IMR-90 (cell line): ENCODE data around the gene TUBB6. TPM values are rescaled to one million over a fixed set of nuclear protein-coding genes. Genes with fewer than 3 reads are reported as not detected.

Source experiments
- ATAC-seq: fragments of 200-7000 bp; cut with Tn5 transposase; 2 replicates; pipeline ENCODE4 v1.9.1; 2020; ENCODE audit warnings: low read depth, mild to moderate bottlenecking, moderate library complexity
- BruUV-seq: library from RNA; stranded (reverse); fragments of 400-500 nt; replicated peaks from 2 replicates; lab custom pipeline; 2021; lab: Mats Ljungman, UMichigan
- CTCF ChIA-PET: fragments of 300-600 bp; formaldehyde crosslinking; extraction: SDS; loops from one replicate; lab custom pipeline; 2021; ENCODE audit warnings: antibody characterized with exemption; lab: Yijun Ruan, JAX
- POLR2A ChIA-PET: fragments of 300-600 bp; sonication (Branson Sonifier 250); formaldehyde crosslinking; loops from one replicate; lab custom pipeline; 2022; ENCODE audit warnings: antibody characterized with exemption; ENCODE audit not compliant: unreplicated experiment; lab: Charles Lee
- DNase-seq: peaks from one replicate; pipeline ENCODE4 v3.0.0; 2013
- H2AFZ ChIP-seq: replicated peaks from 2 replicates; pipeline ENCODE3; 2013; ENCODE audit warnings: low read length, mild to moderate bottlenecking; ENCODE audit not compliant: poor library complexity
- H2AK5ac ChIP-seq: 2 replicates; pipeline ENCODE4 v1.6.1; 2013; ENCODE audit warnings: low read depth, low read length, inconsistent platforms
- H2AK9ac ChIP-seq: replicated peaks from 2 replicates; pipeline ENCODE3; 2013; ENCODE audit warnings: mild to moderate bottlenecking, low read depth, low read length, moderate library complexity; ENCODE audit not compliant: poor library complexity
- H2BK120ac ChIP-seq: 2 replicates; pipeline ENCODE4 v1.6.1; 2013; ENCODE audit warnings: low read depth, low read length, inconsistent platforms
- H2BK15ac ChIP-seq: 3 replicates; pipeline ENCODE4 v1.6.1; 2013; ENCODE audit warnings: low read depth, low read length, inconsistent platforms
- H2BK20ac ChIP-seq: 2 replicates; pipeline ENCODE4 v1.6.1; 2013; ENCODE audit warnings: low read depth, mild to moderate bottlenecking, inconsistent platforms, low read length, moderate library complexity
- H2BK5ac ChIP-seq: 2 replicates; pipeline ENCODE4 v1.6.1; 2013; ENCODE audit warnings: mild to moderate bottlenecking, low read depth, low read length, inconsistent platforms; ENCODE audit not compliant: poor library complexity, severe bottlenecking
- H3K14ac ChIP-seq: replicated peaks from 2 replicates; pipeline ENCODE4 v1.6.1; 2013; ENCODE audit warnings: low read depth, low read length, inconsistent platforms
- H3K18ac ChIP-seq: 2 replicates; pipeline ENCODE4 v1.6.1; 2013; ENCODE audit warnings: low read depth, low read length, control low read depth
- H3K23ac ChIP-seq: 2 replicates; pipeline ENCODE4 v1.6.1; 2013; ENCODE audit warnings: low read depth, low read length, inconsistent platforms
- H3K27ac ChIP-seq: 2 replicates; pipeline ENCODE4 v1.5.1; 2013; ENCODE audit warnings: mild to moderate bottlenecking, control low read depth, low read length; ENCODE audit not compliant: insufficient read depth
- H3K27me3 ChIP-seq: 2 replicates; pipeline ENCODE4 v1.6.1; 2013; ENCODE audit warnings: low read length; ENCODE audit not compliant: control insufficient read depth, insufficient read depth
- H3K36me3 ChIP-seq: 2 replicates; pipeline ENCODE4 v1.6.1; 2013; ENCODE audit warnings: low read length, mixed read lengths; ENCODE audit not compliant: control insufficient read depth, insufficient read depth
- H3K4ac ChIP-seq: 2 replicates; pipeline ENCODE4 v1.6.1; 2013; ENCODE audit warnings: low read depth, low read length, inconsistent platforms
- H3K4me1 ChIP-seq: 2 replicates; pipeline ENCODE4 v1.6.1; 2013; ENCODE audit warnings: low read length, mixed read lengths; ENCODE audit not compliant: control insufficient read depth, insufficient read depth
- H3K4me2 ChIP-seq: 2 replicates; pipeline ENCODE4 v1.6.1; 2013; ENCODE audit warnings: low read depth, mild to moderate bottlenecking, control low read depth, low read length, moderate library complexity
- H3K4me3 ChIP-seq: 2 replicates; pipeline ENCODE4 v1.5.1; 2013; ENCODE audit warnings: low read depth, mild to moderate bottlenecking, control low read depth, low read length, moderate library complexity; ENCODE audit not compliant: insufficient read depth
- H3K56ac ChIP-seq: 2 replicates; pipeline ENCODE4 v1.6.1; 2013; ENCODE audit warnings: low read length, inconsistent platforms; ENCODE audit not compliant: insufficient read depth; ENCODE audit errors: extremely low read depth
- H3K79me1 ChIP-seq, 2 experiments: 2 replicates each; pipeline ENCODE4 v1.6.1; 2013; ENCODE audit warnings: low read length in 2 of 2, inconsistent platforms in 1 of 2, low read depth in 1 of 2
- H3K9ac ChIP-seq: 2 replicates; pipeline ENCODE4 v1.6.1; 2013; ENCODE audit warnings: low read depth, low read length, control low read depth
- H3K9me1 ChIP-seq: 2 replicates; pipeline ENCODE4 v1.6.1; 2013; ENCODE audit warnings: low read length, inconsistent platforms; ENCODE audit not compliant: insufficient read depth
- H3K9me3 ChIP-seq: 2 replicates; pipeline ENCODE4 v1.6.1; 2013; ENCODE audit warnings: low read length; ENCODE audit not compliant: control insufficient read depth, insufficient read depth
- H4K20me1 ChIP-seq: 2 replicates; pipeline ENCODE4 v1.6.1; 2013; ENCODE audit warnings: low read length, inconsistent platforms; ENCODE audit not compliant: insufficient read depth
- H4K5ac ChIP-seq: 2 replicates; pipeline ENCODE4 v1.6.1; 2013; ENCODE audit warnings: mild to moderate bottlenecking, low read depth, low read length, control low read depth
- H4K8ac ChIP-seq, 2 experiments: 2 replicates each; pipeline ENCODE4 v1.6.1; 2013; ENCODE audit warnings: low read depth in 2 of 2, low read length in 2 of 2, control low read depth in 1 of 2, inconsistent platforms in 1 of 2
- H4K91ac ChIP-seq: 2 replicates; pipeline ENCODE4 v1.6.1; 2013; ENCODE audit warnings: low read depth, low read length, inconsistent platforms; ENCODE audit not compliant: insufficient read depth
- BHLHE40 ChIP-seq: fragments of 150-350 bp; IDR thresholded peaks from 2 replicates; pipeline ENCODE4 v1.6.1; 2016; ENCODE audit warnings: mild to moderate bottlenecking, low read depth, low read length
- CHD1 ChIP-seq: IDR thresholded peaks from 2 replicates; pipeline ENCODE4 v1.6.1; 2012; ENCODE audit warnings: low read depth, low read length, improper control_type of control experiment
- CTCF ChIP-seq: conservative IDR thresholded peaks from 2 replicates; pipeline ENCODE4 v1.5.1; 2012; ENCODE audit warnings: mild to moderate bottlenecking, low read depth, low read length, improper control_type of control experiment
- ELK1 ChIP-seq: fragments of 150-350 bp; IDR thresholded peaks from 2 replicates; pipeline ENCODE4 v1.6.1; 2016; ENCODE audit warnings: low read depth, mild to moderate bottlenecking, low read length, moderate library complexity, borderline replicate concordance
- FOS ChIP-seq: fragments of 150-350 bp; IDR thresholded peaks from 2 replicates; pipeline ENCODE4 v1.6.1; 2016; ENCODE audit warnings: low read depth, low read length
- MAFK ChIP-seq: IDR thresholded peaks from 2 replicates; pipeline ENCODE4 v1.6.1; 2012; ENCODE audit warnings: low read depth, low read length, improper control_type of control experiment
- MAZ ChIP-seq: IDR thresholded peaks from 2 replicates; pipeline ENCODE4 v1.6.1; 2012; ENCODE audit warnings: low read depth, mild to moderate bottlenecking, low read length, improper control_type of control experiment, moderate library complexity, borderline replicate concordance
- MXI1 ChIP-seq: IDR thresholded peaks from 2 replicates; pipeline ENCODE4 v1.6.1; 2012; ENCODE audit warnings: low read depth, mild to moderate bottlenecking, low read length, moderate library complexity, borderline replicate concordance
- NFE2L2 ChIP-seq: fragments of 150-350 bp; IDR thresholded peaks from 2 replicates; pipeline ENCODE4 v1.6.1; 2016; ENCODE audit warnings: low read depth, mild to moderate bottlenecking, low read length
- RAD21 ChIP-seq: IDR thresholded peaks from 2 replicates; pipeline ENCODE4 v1.6.1; 2012; ENCODE audit warnings: low read length, improper control_type of control experiment
- RCOR1 ChIP-seq: IDR thresholded peaks from 2 replicates; pipeline ENCODE4 v1.6.1; 2012; ENCODE audit warnings: mild to moderate bottlenecking, low read length, improper control_type of control experiment; ENCODE audit not compliant: insufficient replicate concordance
- SMC3 ChIP-seq: fragments of 150-350 bp; IDR thresholded peaks from 2 replicates; pipeline ENCODE4 v1.6.1; 2016; ENCODE audit warnings: low read depth, mild to moderate bottlenecking, antibody characterized with exemption, low read length, moderate library complexity
- USF2 ChIP-seq: fragments of 150-350 bp; IDR thresholded peaks from 2 replicates; pipeline ENCODE4 v1.6.1; 2017; ENCODE audit warnings: mild to moderate bottlenecking, antibody characterized with exemption, low read length, low read depth
- WGBS, 2 experiments: methylation state at CpG; one replicate each; pipeline versions ENCODE4 v1.1.5 to v1.1.7; 2013; ENCODE audit warnings: missing lambda C conversion rate in 2 of 2; ENCODE audit not compliant: insufficient read length in 1 of 2; ENCODE audit errors: extremely low coverage in 2 of 2; 5-methylcytosine and 5-hydroxymethylcytosine counted together
- dilution Hi-C: fragments of 300-500 bp; cut with HindIII; formaldehyde crosslinking; loops from one replicate; pipeline ENCODE4 v1.14.3; 2018; ENCODE audit warnings: low sequenced_read_pairs; ENCODE audit not compliant: unreplicated experiment
- in situ Hi-C: fragments of 300-500 bp; cut with MboI; formaldehyde crosslinking; loops from 3 replicates; pipeline ENCODE4 v1.14.3; 2019; ENCODE audit warnings: low sequenced_read_pairs, inconsistent platforms, mixed read lengths
- intact Hi-C: fragments of 100-400 bp; cut with micrococcal nuclease; formaldehyde crosslinking; loops from 2 replicates; pipeline ENCODE4 v1.10.0; 2022
- polyA plus RNA-seq, 3 experiments: library from polyadenylated mRNA; depleted of rRNA; stranded (reverse); fragments of >200 nt; gene quantifications; 2 replicates each; pipeline ENCODE4 v1.2.3, GENCODE V29; 2012; ENCODE audit warnings: low replicate concordance in 1 of 3
- total RNA-seq: library from RNA; depleted of rRNA; stranded (reverse); fragments of >200 nt; gene quantifications from 2 replicates; pipeline ENCODE4 v1.2.3, GENCODE V29; 2012

TUBB6 gene
- total and polyA plus RNA-seq, 2 of the 4 experiments (the other 2 are of a cell fraction): 927 to 1,040 TPM

GRCh38 chr18:12258719-12259705, 49.0 kb upstream of the TUBB6 start:
- H2BK15ac ChIP-seq: no peak overlapping the region
- H3K56ac ChIP-seq: no peak overlapping the region
- no peak overlapping the region for H2AK5ac ChIP-seq
- peaks cover 3% of the 10 kb centered on the region; the same call in 1 of the 2 replicates for H3K4me1 ChIP-seq
- H2BK5ac ChIP-seq: no peak overlapping the region
- no peaks in the 10 kb centered on the region for H3K36me3 ChIP-seq
- H2BK120ac ChIP-seq: no peak overlapping the region
- in situ Hi-C loops (no loop called here), dilution Hi-C loops (no loop called here), intact Hi-C loops (no loop called here)
- ATAC-seq (no peak), DNase-seq (no peak)
- no peak overlapping the region for H3K23ac ChIP-seq
- peaks cover 10% of the 10 kb centered on the region; the same call in 1 of the 2 replicates for H3K9me1 ChIP-seq
- no peak overlapping the region for H2AFZ ChIP-seq
- CTCF ChIA-PET: interaction anchor here (1.0 kb wide), 1 partner anchor 13 kb away, joined by 4 read pairs; no protein-coding TSS in a partner anchor
- no peak overlapping the region for H2BK20ac ChIP-seq
- H3K18ac ChIP-seq: no peak overlapping the region
- peaks cover 64% of the 10 kb centered on the region for H3K27me3 ChIP-seq
- no peaks in the 10 kb centered on the region for H3K9me3 ChIP-seq
- H4K8ac ChIP-seq: no peak overlapping the region
- WGBS, 2 experiments: 70% methylated on average over 15 of the region's 29 CpGs; no CpG with 5 or more reads in 1 of the 2 experiments
- H2AK9ac ChIP-seq: no peak overlapping the region
- H3K4me2 ChIP-seq: no peak overlapping the region
- H3K27ac ChIP-seq: no peak overlapping the region
- H3K14ac ChIP-seq: no peak overlapping the region
- no peak overlapping the region for H3K9ac ChIP-seq
- no peak overlapping the region for H4K5ac ChIP-seq
- POLR2A ChIA-PET: no interaction called here
- H4K91ac ChIP-seq: no peak overlapping the region
- H3K4ac ChIP-seq: no peak overlapping the region
- H4K20me1 ChIP-seq: no peaks in the 10 kb centered on the region
- no peak overlapping the region for H3K4me3 ChIP-seq
- no peaks in the 10 kb centered on the region for H3K79me1 ChIP-seq
- BruUV-seq: no TSS peak
- TF ChIP-seq RAD21 (no peak), CHD1 (no peak), MAFK (no peak), USF2 (no peak), MXI1 (no peak), SMC3 (no peak), CTCF (no peak), FOS (no peak), ELK1 (no peak), NFE2L2 (no peak), BHLHE40 (no peak), RCOR1 (no peak), MAZ (no peak)
